ENCODE data around the gene RHOJ.

DNA sequence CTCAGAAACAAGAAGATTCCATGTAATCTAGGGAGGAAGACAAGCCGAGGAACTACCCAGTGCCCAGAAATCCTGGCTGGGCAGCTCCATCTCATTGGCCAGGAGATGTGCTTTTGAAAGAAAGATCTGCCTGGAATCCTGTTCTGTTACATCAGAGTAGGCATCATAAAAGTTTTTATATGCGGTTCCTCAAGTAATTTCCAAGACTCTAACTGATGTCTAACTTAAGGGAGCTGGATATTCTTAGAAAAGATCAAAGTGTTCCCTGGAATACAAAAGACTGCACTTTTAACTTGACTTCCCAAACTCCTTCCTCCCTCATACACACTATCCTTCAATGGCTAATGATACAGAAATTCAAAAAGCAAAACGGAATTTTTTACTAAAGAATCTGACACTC is 16.3 kb downstream of the RHOJ start:
- TF ChIP-seq, protein P1, sequence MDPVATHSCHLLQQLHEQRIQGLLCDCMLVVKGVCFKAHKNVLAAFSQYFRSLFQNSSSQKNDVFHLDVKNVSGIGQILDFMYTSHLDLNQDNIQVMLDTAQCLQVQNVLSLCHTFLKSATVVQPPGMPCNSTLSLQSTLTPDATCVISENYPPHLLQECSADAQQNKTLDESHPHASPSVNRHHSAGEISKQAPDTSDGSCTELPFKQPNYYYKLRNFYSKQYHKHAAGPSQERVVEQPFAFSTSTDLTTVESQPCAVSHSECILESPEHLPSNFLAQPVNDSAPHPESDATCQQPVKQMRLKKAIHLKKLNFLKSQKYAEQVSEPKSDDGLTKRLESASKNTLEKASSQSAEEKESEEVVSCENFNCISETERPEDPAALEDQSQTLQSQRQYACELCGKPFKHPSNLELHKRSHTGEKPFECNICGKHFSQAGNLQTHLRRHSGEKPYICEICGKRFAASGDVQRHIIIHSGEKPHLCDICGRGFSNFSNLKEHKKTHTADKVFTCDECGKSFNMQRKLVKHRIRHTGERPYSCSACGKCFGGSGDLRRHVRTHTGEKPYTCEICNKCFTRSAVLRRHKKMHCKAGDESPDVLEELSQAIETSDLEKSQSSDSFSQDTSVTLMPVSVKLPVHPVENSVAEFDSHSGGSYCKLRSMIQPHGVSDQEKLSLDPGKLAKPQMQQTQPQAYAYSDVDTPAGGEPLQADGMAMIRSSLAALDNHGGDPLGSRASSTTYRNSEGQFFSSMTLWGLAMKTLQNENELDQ (CRISPR knock-in tag; IDR thresholded peaks at IDR 0.05; ENCODE audit: borderline replicate concordance), result no peak
- no peak for TF ChIP-seq MEF2D (CRISPR knock-in tag; IDR thresholded peaks at IDR 0.05)
- TF ChIP-seq PAX8 (CRISPR knock-in tag; IDR thresholded peaks at IDR 0.05; ENCODE audit: borderline replicate concordance), result no peak
- no peak for TF ChIP-seq FOSL1 (CRISPR knock-in tag; IDR thresholded peaks at IDR 0.05; ENCODE audit: borderline replicate concordance)
- TF ChIP-seq CBFB (CRISPR knock-in tag; IDR thresholded peaks at IDR 0.05), result no peak
- TF ChIP-seq PTBP1 (IDR thresholded peaks at IDR 0.05; ENCODE audit: low read depth, low read length, poor library complexity, severe bottlenecking), result no peak
